GM18909 (cell line): Measurements from ENCODE around the gene NEMF.
"Not testable (repeated sequence)": the region's sequence is repeated elsewhere in the genome, so short reads cannot be mapped to it uniquely, and the experiment has no call there.

Experiments used
- ATAC-seq: cut with Tn5 transposase; IDR thresholded peaks from one replicate; pipeline ENCODE4 v1.9.1; 2021; ENCODE audit warnings: mild to moderate bottlenecking; ENCODE audit not compliant: unreplicated experiment, poor library complexity

NEMF gene

GRCh38 chr14:49828640-49829039 is 23.9 kb downstream of the NEMF start:
- no peak for ATAC-seq

GRCh38 chr14:49820176-49820575 is 32.4 kb downstream of the NEMF start:
- no peak for ATAC-seq

GRCh38 chr14:49816844-49817243 is 35.7 kb downstream of the NEMF start:
- no peak for ATAC-seq

- ATAC-seq = not testable (repeated sequence)
Observed at GRCh38 chr14:49816118-49816517, 36.5 kb downstream of the NEMF start.

GRCh38 chr14:49808780-49809179 is 43.8 kb downstream of the NEMF start:
- ATAC-seq = no peak

GRCh38 chr14:49796025-49796424 is 56.6 kb downstream of the NEMF start:
- ATAC-seq = no peak

- no peak for ATAC-seq
Observed at GRCh38 chr14:49792618-49793017, 60.0 kb downstream of the NEMF start.

- no peak for ATAC-seq
Observed at GRCh38 chr14:49786315-49786714, 66.3 kb downstream of the NEMF start.

- no peak for ATAC-seq
Observed at GRCh38 chr14:49783394-49784014, 69.1 kb downstream of the NEMF start.

- not testable (repeated sequence) for ATAC-seq
Observed at GRCh38 chr14:49781040-49781439, 71.5 kb downstream of the NEMF start.

- ATAC-seq = no peak
Observed at GRCh38 chr14:49778421-49778820, 74.2 kb downstream of the NEMF start.

GRCh38 chr14:49774106-49774505 is 78.5 kb downstream of the NEMF start:
- no peak for ATAC-seq

- not testable (repeated sequence) for ATAC-seq
Observed at GRCh38 chr14:49771691-49772090, 80.9 kb downstream of the NEMF start.

GRCh38 chr14:49770212-49770817 is 82.3 kb downstream of the NEMF start:
- no peak for ATAC-seq

- no peak for ATAC-seq
Observed at GRCh38 chr14:49769581-49770211, 82.9 kb downstream of the NEMF start.

GRCh38 chr14:49769171-49769570 is 83.4 kb downstream of the NEMF start:
- no peak for ATAC-seq

GRCh38 chr14:49768301-49769121 is 84.1 kb downstream of the NEMF start:
- ATAC-seq = peak; percentile 40

- ATAC-seq = peak; percentile 95
Observed at GRCh38 chr14:49767571-49768300, 84.9 kb downstream of the NEMF start, which contains the start of gene KLHDC2. Gene KLHDC2, plus strand, starts transcription at chr14:49768153. Its CDS starts 316 bp downstream, at chr14:49768469.

GRCh38 chr14:49767270-49767570 is 85.4 kb downstream of the NEMF start:
- no peak for ATAC-seq

GRCh38 chr14:49766839-49767238 is 85.7 kb downstream of the NEMF start:
- ATAC-seq = no peak
